ENCODE data around the gene SCFD1. TPM values are rescaled to one million over a fixed set of nuclear protein-coding genes. Genes with fewer than 3 reads are reported as not detected.
"Not testable (repeated sequence)": the region's sequence is repeated elsewhere in the genome, so short reads cannot be mapped to it uniquely, and the experiment has no call there.

SCFD1 gene
- total RNA-seq, 1 donor from 2014 or later, result 77.3 TPM

- Mint-ChIP-seq H3K4me3 (no peak overlapping the region), H3K36me3 (ENCODE audit: low read depth) (peaks cover 21% of the 10 kb centered on the region), H3K27ac (no peak overlapping the region), H3K9me3 (no peaks in the 10 kb centered on the region), H3K27me3 (ENCODE audit: insufficient read depth) (no peaks in the 10 kb centered on the region), H3K4me1 (ENCODE audit: low read depth) (no peaks in the 10 kb centered on the region)
- intact Hi-C loops (cut with micrococcal nuclease), result loop anchor here (1.0 to 10.0 kb wide), 7 partner anchors 33 to 1909 kb away; partner anchors contain the start of gene SCFD1
- DNase-seq (ENCODE audit: low spot score), result no peak
These were observed 33.5 kb downstream of the SCFD1 start for GRCh38 chr14:30655658-30656057.

DNA sequence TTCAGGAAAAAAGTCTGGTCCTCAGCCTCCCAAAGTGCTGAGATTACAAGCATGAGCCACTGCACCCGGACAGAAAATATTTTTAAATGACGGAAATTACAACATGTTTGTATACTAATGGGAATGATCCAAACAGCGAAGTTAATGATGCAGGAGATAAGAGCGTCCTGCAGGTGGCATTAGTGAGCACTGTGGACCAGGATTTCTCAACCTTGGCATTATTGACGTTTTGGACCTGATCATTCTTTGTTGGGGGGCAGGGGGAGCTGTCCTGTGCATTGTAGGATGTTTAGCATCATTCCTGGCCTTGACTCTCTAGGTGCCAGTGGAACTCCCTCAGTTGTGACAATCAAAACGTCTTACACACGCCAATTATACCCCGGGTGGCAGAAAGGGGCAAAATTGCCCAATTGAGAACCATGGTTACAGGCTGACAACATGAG lies 34.1 kb downstream of the SCFD1 start:
- H3K27me3 Mint-ChIP-seq (ENCODE audit: insufficient read depth), result no peaks in the 10 kb centered on the region
- peaks cover 19% of the 10 kb centered on the region for H3K36me3 Mint-ChIP-seq (ENCODE audit: low read depth)
- DNase-seq (ENCODE audit: low spot score), result no peak
- H3K27ac Mint-ChIP-seq, result no peak overlapping the region
- H3K4me3 Mint-ChIP-seq, result no peak overlapping the region
- intact Hi-C loops (cut with micrococcal nuclease), result loop anchor here (1.0 to 10.0 kb wide), 7 partner anchors 33 to 1909 kb away; partner anchors contain the start of gene SCFD1
- no peaks in the 10 kb centered on the region for H3K4me1 Mint-ChIP-seq (ENCODE audit: low read depth)
- no peaks in the 10 kb centered on the region for H3K9me3 Mint-ChIP-seq

- Mint-ChIP-seq H3K4me1 (ENCODE audit: low read depth) (no peaks in the 10 kb centered on the region), H3K27ac (no peak overlapping the region), H3K9me3 (no peaks in the 10 kb centered on the region), H3K36me3 (ENCODE audit: low read depth) (peaks cover 11% of the 10 kb centered on the region), H3K27me3 (ENCODE audit: insufficient read depth) (no peaks in the 10 kb centered on the region), H3K4me3 (no peak overlapping the region)
- no peak for DNase-seq (ENCODE audit: low spot score)
- intact Hi-C loops (cut with micrococcal nuclease), result loop anchor here (2.0 to 10.0 kb wide), 6 partner anchors 34 to 1908 kb away; partner anchors contain the start of gene SCFD1
These were observed 34.9 kb downstream of the SCFD1 start for GRCh38 chr14:30657050-30657449.

GRCh38 chr14:30657606-30658163 lies 35.6 kb downstream of the SCFD1 start:
- no peak overlapping the region for H3K4me3 Mint-ChIP-seq
- H3K36me3 Mint-ChIP-seq (ENCODE audit: low read depth), result peaks cover 17% of the 10 kb centered on the region
- intact Hi-C loops (cut with micrococcal nuclease), result loop anchor here (2.0 to 10.0 kb wide), 6 partner anchors 35 to 1907 kb away; partner anchors contain the start of gene SCFD1

GRCh38 chr14:30658645-30659044 lies 36.5 kb downstream of the SCFD1 start:
- Mint-ChIP-seq H3K36me3 (ENCODE audit: low read depth) (peaks cover 19% of the 10 kb centered on the region), H3K27me3 (ENCODE audit: insufficient read depth) (no peaks in the 10 kb centered on the region), H3K4me1 (ENCODE audit: low read depth) (no peaks in the 10 kb centered on the region), H3K27ac (no peak overlapping the region), H3K9me3 (no peaks in the 10 kb centered on the region), H3K4me3 (no peak overlapping the region)
- DNase-seq (ENCODE audit: low spot score), result no peak
- intact Hi-C loops (cut with micrococcal nuclease), result loop anchor here (5.0 to 10.0 kb wide), 5 partner anchors 34 to 1906 kb away; no protein-coding TSS in a partner anchor

More at GRCh38 chr14:30657606-30658163, 35.6 kb downstream of the SCFD1 start:
- no peak overlapping the region for H3K27ac Mint-ChIP-seq
- no peaks in the 10 kb centered on the region for H3K27me3 Mint-ChIP-seq (ENCODE audit: insufficient read depth)
- DNase-seq (ENCODE audit: low spot score), result no peak
- no peaks in the 10 kb centered on the region for H3K9me3 Mint-ChIP-seq
- H3K4me1 Mint-ChIP-seq (ENCODE audit: low read depth), result no peaks in the 10 kb centered on the region

DNA sequence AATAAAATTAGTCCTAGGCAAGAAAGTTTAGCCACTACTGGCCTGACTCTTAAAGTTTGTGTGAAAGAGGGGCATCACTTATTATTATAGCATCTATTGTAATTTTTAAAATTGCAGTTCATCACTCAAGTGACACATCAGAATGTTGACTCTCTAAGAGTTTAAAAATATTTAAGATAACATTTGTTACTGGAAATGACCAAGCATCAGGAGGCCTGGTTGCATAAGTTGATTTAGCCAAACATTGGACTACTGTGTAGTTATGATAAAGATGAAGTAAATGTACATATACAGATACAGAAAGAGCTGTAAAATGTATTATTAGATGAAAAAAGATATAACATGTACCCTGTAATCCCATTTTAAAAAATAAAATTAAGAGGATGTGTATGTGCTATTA lies 47.5 kb downstream of the SCFD1 start:
- Mint-ChIP-seq H3K27ac (no peak overlapping the region), H3K4me3 (no peak overlapping the region), H3K36me3 (ENCODE audit: low read depth) (peaks cover 31% of the 10 kb centered on the region), H3K9me3 (peaks cover 4% of the 10 kb centered on the region), H3K4me1 (ENCODE audit: low read depth) (peaks cover 4% of the 10 kb centered on the region), H3K27me3 (ENCODE audit: insufficient read depth) (no peaks in the 10 kb centered on the region)
- intact Hi-C loops (cut with micrococcal nuclease), result no loop called here
- no peak for DNase-seq (ENCODE audit: low spot score)

- Mint-ChIP-seq H3K36me3 (ENCODE audit: low read depth) (peaks cover 25% of the 10 kb centered on the region), H3K27me3 (ENCODE audit: insufficient read depth) (no peaks in the 10 kb centered on the region), H3K4me3 (no peak overlapping the region), H3K27ac (no peak overlapping the region), H3K9me3 (no peaks in the 10 kb centered on the region), H3K4me1 (ENCODE audit: low read depth) (peaks cover 4% of the 10 kb centered on the region)
- no peak for DNase-seq (ENCODE audit: low spot score)
- intact Hi-C loops (cut with micrococcal nuclease), result no loop called here
These were observed 51.0 kb downstream of the SCFD1 start for GRCh38 chr14:30673071-30673470.

DNA sequence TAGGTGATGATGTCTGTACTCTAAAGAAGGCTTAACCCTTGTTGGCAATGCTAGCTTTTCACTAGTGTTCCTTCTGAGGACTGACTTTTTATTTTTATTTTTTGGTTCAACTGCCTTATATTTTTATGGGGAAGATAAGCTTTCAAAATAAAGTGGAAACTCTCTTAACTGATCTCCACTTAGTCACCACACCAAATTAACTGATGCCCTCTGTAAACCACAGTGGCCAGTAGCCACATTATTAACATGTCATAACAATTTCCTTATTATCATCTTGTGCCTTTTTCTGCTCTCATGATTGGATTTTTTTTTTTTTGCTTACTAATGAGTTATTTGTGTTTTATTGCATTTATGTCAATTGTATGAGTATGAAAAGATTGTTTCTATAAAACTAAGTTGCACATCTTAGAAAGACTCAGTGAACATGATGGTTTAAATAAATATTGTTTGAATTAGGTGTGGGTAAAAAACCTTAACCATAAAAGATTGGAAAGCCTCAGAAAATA lies 56.9 kb downstream of the SCFD1 start:
- no peaks in the 10 kb centered on the region for H3K9me3 Mint-ChIP-seq
- no peaks in the 10 kb centered on the region for H3K27me3 Mint-ChIP-seq (ENCODE audit: insufficient read depth)
- no peak overlapping the region for H3K4me3 Mint-ChIP-seq
- H3K27ac Mint-ChIP-seq, result no peak overlapping the region
- peaks cover 31% of the 10 kb centered on the region for H3K36me3 Mint-ChIP-seq (ENCODE audit: low read depth)
- DNase-seq (ENCODE audit: low spot score), result no peak
- intact Hi-C loops (cut with micrococcal nuclease), result no loop called here
- peaks cover 6% of the 10 kb centered on the region for H3K4me1 Mint-ChIP-seq (ENCODE audit: low read depth)

DNA sequence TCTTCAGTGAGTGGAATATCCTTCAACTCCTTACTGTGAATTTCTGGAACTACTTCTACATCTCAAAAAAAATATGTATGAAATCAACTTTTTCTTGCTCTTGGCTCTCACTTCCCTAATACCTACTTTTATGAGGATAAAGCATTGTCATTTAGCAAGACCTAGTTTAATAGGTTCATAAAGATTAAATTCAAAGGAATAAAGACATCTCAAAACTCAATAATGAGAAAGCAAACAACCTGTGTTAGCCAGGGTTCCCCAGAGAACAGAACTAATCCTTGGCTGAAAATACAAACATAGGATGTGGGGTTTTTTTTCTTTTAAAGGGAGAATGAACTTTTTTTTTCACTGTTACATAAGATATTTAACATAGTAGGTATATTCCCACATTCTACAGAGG lies 57.9 kb downstream of the SCFD1 start:
- Mint-ChIP-seq H3K4me1 (ENCODE audit: low read depth) (peaks cover 6% of the 10 kb centered on the region), H3K9me3 (no peaks in the 10 kb centered on the region), H3K36me3 (ENCODE audit: low read depth) (peaks cover 31% of the 10 kb centered on the region), H3K27me3 (ENCODE audit: insufficient read depth) (no peaks in the 10 kb centered on the region), H3K27ac (no peak overlapping the region), H3K4me3 (no peak overlapping the region)
- DNase-seq (ENCODE audit: low spot score), result no peak
- intact Hi-C loops (cut with micrococcal nuclease), result no loop called here

DNA sequence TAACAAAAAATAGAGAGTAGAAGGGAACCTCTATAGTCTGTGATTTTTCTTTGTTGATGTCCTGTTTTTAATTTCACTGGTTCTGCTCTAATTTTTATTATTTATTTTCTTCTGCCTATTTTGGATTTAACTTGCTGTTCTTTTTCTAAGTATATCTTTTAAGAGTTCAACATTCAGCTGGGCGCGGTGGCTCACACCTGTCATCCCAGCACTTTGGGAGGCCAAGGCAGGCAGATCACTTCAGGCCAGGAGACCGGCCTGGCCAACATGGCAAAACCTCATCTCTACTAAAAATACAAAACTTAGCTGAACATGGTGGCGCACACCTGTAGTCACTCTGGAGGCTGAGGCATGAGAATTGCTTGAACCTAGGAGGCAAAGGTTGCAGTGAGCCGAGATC lies 58.7 kb downstream of the SCFD1 start:
- peaks cover 28% of the 10 kb centered on the region for H3K36me3 Mint-ChIP-seq (ENCODE audit: low read depth)
- intact Hi-C loops (cut with micrococcal nuclease); H3K27me3 Mint-ChIP-seq (ENCODE audit: insufficient read depth); H3K4me3 Mint-ChIP-seq; H3K9me3 Mint-ChIP-seq; H3K27ac Mint-ChIP-seq; H3K4me1 Mint-ChIP-seq (ENCODE audit: low read depth); DNase-seq (ENCODE audit: low spot score): not testable (repeated sequence)

- Mint-ChIP-seq H3K9me3 (no peaks in the 10 kb centered on the region), H3K4me1 (ENCODE audit: low read depth) (peaks cover 6% of the 10 kb centered on the region), H3K27me3 (ENCODE audit: insufficient read depth) (no peaks in the 10 kb centered on the region), H3K36me3 (ENCODE audit: low read depth) (peaks cover 20% of the 10 kb centered on the region), H3K27ac (no peak overlapping the region), H3K4me3 (no peak overlapping the region)
- intact Hi-C loops (cut with micrococcal nuclease), result no loop called here
- DNase-seq (ENCODE audit: low spot score), result no peak
These were observed 59.7 kb downstream of the SCFD1 start for GRCh38 chr14:30681752-30682355.

GRCh38 chr14:30690487-30691355 lies 68.6 kb downstream of the SCFD1 start:
- Mint-ChIP-seq H3K4me3 (peak overlapping the region; percentile 62), H3K27ac (peak overlapping the region; percentile 29)
- H3K27me3 Mint-ChIP-seq (ENCODE audit: insufficient read depth); H3K36me3 Mint-ChIP-seq (ENCODE audit: low read depth); H3K4me1 Mint-ChIP-seq (ENCODE audit: low read depth); H3K9me3 Mint-ChIP-seq: not testable (repeated sequence)
- peak; percentile 22 for DNase-seq (ENCODE audit: low spot score)
- intact Hi-C loops (cut with micrococcal nuclease), result loop anchor here (5.0 kb wide), 1 partner anchor 33 kb away; no protein-coding TSS in a partner anchor
